Endodermal cell (in vitro differentiated cells): ENCODE data around the gene TRIML2. TPM values are rescaled to one million over a fixed set of nuclear protein-coding genes. Genes with fewer than 3 reads are reported as not detected.

Experiments used
- DNase-seq: peaks from one replicate; pipeline ENCODE4 v3.0.0-alpha.2; 2017
- H3K27ac ChIP-seq: 2 replicates; pipeline ENCODE4 v1.5.1; 2013; ENCODE audit warnings: mild to moderate bottlenecking, low read depth, low read length, moderate library complexity
- H3K27me3 ChIP-seq: 2 replicates; pipeline ENCODE4 v1.6.1; 2013; ENCODE audit warnings: mild to moderate bottlenecking, low read length, moderate library complexity; ENCODE audit not compliant: insufficient read depth, control insufficient read depth, poor library complexity, severe bottlenecking
- H3K36me3 ChIP-seq: 2 replicates; pipeline ENCODE4 v1.7.0; 2013; ENCODE audit warnings: mild to moderate bottlenecking, low read length, moderate library complexity; ENCODE audit not compliant: control insufficient read depth, insufficient read depth
- H3K4me1 ChIP-seq: one replicate; pipeline ENCODE4 v1.7.0; 2013; ENCODE audit warnings: low read length; ENCODE audit not compliant: control insufficient read depth, insufficient read depth
- H3K4me3 ChIP-seq: 2 replicates; pipeline ENCODE4 v1.5.1; 2013; ENCODE audit warnings: mild to moderate bottlenecking, low read length, moderate library complexity
- H3K9ac ChIP-seq: 2 replicates; pipeline ENCODE4 v1.6.1; 2013; ENCODE audit warnings: mild to moderate bottlenecking, low read length, moderate library complexity; ENCODE audit not compliant: poor library complexity, severe bottlenecking; ENCODE audit errors: extremely low read depth
- H3K9me3 ChIP-seq: 2 replicates; pipeline ENCODE4 v1.6.1; 2013; ENCODE audit warnings: mild to moderate bottlenecking, low read length, moderate library complexity; ENCODE audit not compliant: control insufficient read depth
- H3K27ac Mint-ChIP-seq: 2 replicates; pipeline ENCODE4 v1.8.0; 2020; ENCODE audit warnings: mixed read lengths
- H3K27me3 Mint-ChIP-seq: 2 replicates; pipeline ENCODE4 v1.8.0; 2021; ENCODE audit warnings: mild to moderate bottlenecking, mixed read lengths; ENCODE audit not compliant: insufficient read depth
- H3K36me3 Mint-ChIP-seq: 2 replicates; pipeline ENCODE4 v1.8.0; 2020; ENCODE audit warnings: low read depth, mixed read lengths
- H3K4me1 Mint-ChIP-seq: 2 replicates; pipeline ENCODE4 v1.8.0; 2020; ENCODE audit warnings: mixed read lengths
- H3K4me3 Mint-ChIP-seq: 2 replicates; pipeline ENCODE4 v1.8.0; 2020; ENCODE audit warnings: mild to moderate bottlenecking, moderate library complexity, mixed read lengths
- H3K9me3 Mint-ChIP-seq: 2 replicates; pipeline ENCODE4 v1.8.0; 2020; ENCODE audit warnings: mild to moderate bottlenecking, mixed read lengths
- WGBS, 2 experiments: methylation state at CpG; one replicate each; pipeline versions ENCODE4 v1.1.5 to v1.1.7; 2013; ENCODE audit warnings: missing lambda C conversion rate in 2 of 2, mixed read lengths in 1 of 2; ENCODE audit not compliant: insufficient coverage in 1 of 2, insufficient read length in 1 of 2; 5-methylcytosine and 5-hydroxymethylcytosine counted together
- total RNA-seq, 2 donors: library from RNA; stranded (reverse); fragmentation: NEBNext Ultra II Directional in 1 of 2; extraction: Animal tissue kit (Norgen Biotek cat#: 25700) in 1 of 2; gene quantifications; 2 replicates in 1 of 2; 3 replicates in 1 of 2; pipeline ENCODE4 v1.2.1, GENCODE V29; 2021
- TF ChIP-seq, protein P1 (sequence below): fragments of 200-600 bp; sonication (generic); conservative IDR thresholded peaks from 2 replicates; pipeline ENCODE4 v1.5.0; 2021; ENCODE audit warnings: antibody characterized with exemption, mild to moderate bottlenecking

The TRIML2 gene
- total RNA-seq, 2 donors from 2014 or later = 0.53 to 13.6 TPM

DNA sequence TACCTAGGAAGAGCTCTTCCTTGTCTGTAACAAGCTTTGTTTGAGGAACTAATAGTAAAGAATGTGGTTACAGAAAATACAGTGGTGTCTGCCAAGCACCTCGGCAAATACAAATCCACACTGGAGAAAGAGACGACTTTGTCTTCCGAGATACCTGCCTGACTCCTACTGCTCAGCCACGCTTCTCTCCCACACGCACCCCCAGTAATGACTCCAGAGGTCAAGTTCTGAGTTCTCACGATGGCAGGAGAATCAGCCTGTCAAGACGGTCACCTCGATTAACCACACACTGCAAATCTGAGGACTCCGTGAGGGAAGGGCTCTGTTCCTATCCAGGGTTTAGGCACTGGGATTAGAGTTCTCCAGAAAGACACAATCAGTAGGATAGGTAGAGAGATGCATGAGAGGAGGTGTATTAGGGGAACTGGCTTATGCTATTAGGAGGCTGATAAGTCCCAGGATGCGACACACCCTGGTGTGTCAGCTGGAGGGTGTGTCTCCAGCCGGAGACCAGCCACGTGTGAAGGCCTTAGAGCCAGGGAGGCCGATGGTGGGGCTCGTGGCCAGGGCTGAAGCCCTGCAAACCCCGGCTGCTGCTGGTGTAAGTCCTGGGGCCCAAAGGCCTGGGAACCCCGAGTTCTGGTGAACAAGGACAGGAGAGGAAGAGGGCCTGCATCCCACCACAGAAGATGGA lies 8.4 kb upstream of the TRIML2 start:
- Mint-ChIP-seq H3K27me3 (no peaks in the 10 kb centered on the region), H3K4me3 (no peak overlapping the region), H3K27ac (no peak overlapping the region), H3K9me3 (no peaks in the 10 kb centered on the region), H3K36me3 (no peaks in the 10 kb centered on the region), H3K4me1 (peaks cover 8% of the 10 kb centered on the region)
- H3K4me1 ChIP-seq = no peaks in the 10 kb centered on the region
- H3K4me3 ChIP-seq = no peak overlapping the region
- no peak overlapping the region for H3K9ac ChIP-seq
- 91% methylated on average over 7 to 16 of the region's 16 CpGs for WGBS, 2 experiments
- no peak for DNase-seq
- H3K27me3 ChIP-seq = no peaks in the 10 kb centered on the region
- no peak overlapping the region for H3K27ac ChIP-seq
- H3K36me3 ChIP-seq = no peaks in the 10 kb centered on the region
- H3K9me3 ChIP-seq = no peaks in the 10 kb centered on the region
- TF ChIP-seq, protein P1, sequence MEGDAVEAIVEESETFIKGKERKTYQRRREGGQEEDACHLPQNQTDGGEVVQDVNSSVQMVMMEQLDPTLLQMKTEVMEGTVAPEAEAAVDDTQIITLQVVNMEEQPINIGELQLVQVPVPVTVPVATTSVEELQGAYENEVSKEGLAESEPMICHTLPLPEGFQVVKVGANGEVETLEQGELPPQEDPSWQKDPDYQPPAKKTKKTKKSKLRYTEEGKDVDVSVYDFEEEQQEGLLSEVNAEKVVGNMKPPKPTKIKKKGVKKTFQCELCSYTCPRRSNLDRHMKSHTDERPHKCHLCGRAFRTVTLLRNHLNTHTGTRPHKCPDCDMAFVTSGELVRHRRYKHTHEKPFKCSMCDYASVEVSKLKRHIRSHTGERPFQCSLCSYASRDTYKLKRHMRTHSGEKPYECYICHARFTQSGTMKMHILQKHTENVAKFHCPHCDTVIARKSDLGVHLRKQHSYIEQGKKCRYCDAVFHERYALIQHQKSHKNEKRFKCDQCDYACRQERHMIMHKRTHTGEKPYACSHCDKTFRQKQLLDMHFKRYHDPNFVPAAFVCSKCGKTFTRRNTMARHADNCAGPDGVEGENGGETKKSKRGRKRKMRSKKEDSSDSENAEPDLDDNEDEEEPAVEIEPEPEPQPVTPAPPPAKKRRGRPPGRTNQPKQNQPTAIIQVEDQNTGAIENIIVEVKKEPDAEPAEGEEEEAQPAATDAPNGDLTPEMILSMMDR = no peak

DNA sequence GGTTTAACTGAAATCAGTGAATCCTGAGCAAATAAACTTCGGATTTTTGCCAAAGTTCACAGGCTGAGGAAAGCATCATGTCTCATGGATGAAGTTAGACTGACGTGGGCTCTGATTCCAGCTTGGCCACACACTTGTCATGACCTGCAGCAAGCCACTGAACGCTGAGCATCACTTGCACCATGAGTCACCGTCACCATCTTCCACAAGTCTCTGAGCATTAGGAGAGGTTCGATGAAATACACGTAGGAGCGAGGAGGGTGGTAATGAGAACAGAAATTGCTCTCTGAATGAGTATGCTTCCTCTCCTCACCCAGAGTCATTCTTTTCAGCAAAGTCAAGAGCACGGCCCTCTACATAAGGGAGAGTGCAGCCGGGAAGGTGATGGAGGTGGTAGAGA lies 3.8 kb upstream of the TRIML2 start:
- Histone ChIP-seq H3K4me1 (peaks cover 6% of the 10 kb centered on the region), H3K27me3 (no peaks in the 10 kb centered on the region), H3K36me3 (no peaks in the 10 kb centered on the region), H3K9me3 (no peaks in the 10 kb centered on the region), H3K4me3 (no peak overlapping the region), H3K27ac (no peak overlapping the region), H3K9ac (no peak overlapping the region)
- Mint-ChIP-seq H3K27me3 (no peaks in the 10 kb centered on the region), H3K4me1 (peaks cover 14% of the 10 kb centered on the region), H3K36me3 (no peaks in the 10 kb centered on the region), H3K4me3 (no peak overlapping the region), H3K9me3 (no peaks in the 10 kb centered on the region), H3K27ac (no peak overlapping the region)
- no peak for DNase-seq
- TF ChIP-seq, protein P1 = no peak
- 90 to 98% methylated on average over 8 to 9 of the region's 9 CpGs for WGBS, 2 experiments

DNA sequence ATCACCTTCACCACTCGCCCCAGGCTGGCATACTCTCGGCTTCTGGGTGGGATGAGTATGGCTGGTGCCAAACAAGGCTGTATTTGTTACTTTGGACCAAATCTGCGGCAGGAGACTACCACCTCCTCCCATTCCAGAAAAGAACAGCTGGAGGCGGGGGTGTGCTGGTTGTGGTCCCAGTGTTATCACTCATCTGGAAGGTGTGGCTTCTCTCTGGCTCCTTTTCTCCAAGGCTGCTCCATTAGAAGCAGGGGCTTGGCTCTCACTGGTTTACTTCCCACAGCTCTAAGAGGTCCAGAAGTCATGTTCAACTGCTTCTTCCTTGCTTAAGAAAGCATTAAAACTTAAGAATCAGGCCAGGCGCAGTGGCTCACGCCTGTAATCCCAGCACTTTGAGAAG lies 2.6 kb upstream of the TRIML2 start:
- no peaks in the 10 kb centered on the region for H3K27me3 Mint-ChIP-seq
- H3K4me1 Mint-ChIP-seq = peaks cover 20% of the 10 kb centered on the region
- no peak overlapping the region for H3K4me3 Mint-ChIP-seq
- H3K36me3 ChIP-seq = no peaks in the 10 kb centered on the region
- TF ChIP-seq, protein P1 = no peak
- H3K27ac ChIP-seq = no peak overlapping the region
- H3K27me3 ChIP-seq = no peaks in the 10 kb centered on the region
- H3K9me3 Mint-ChIP-seq = no peaks in the 10 kb centered on the region
- WGBS, 2 experiments = 62 to 76% methylated on average over 3 to 6 of the region's 6 CpGs
- peaks cover 6% of the 10 kb centered on the region for H3K4me1 ChIP-seq
- no peaks in the 10 kb centered on the region for H3K9me3 ChIP-seq
- H3K36me3 Mint-ChIP-seq = no peaks in the 10 kb centered on the region
- H3K27ac Mint-ChIP-seq = no peak overlapping the region
- no peak overlapping the region for H3K9ac ChIP-seq
- no peak for DNase-seq
- H3K4me3 ChIP-seq = no peak overlapping the region
